ENCODE data around the gene OR4A16.

The OR4A16 gene, protein sequence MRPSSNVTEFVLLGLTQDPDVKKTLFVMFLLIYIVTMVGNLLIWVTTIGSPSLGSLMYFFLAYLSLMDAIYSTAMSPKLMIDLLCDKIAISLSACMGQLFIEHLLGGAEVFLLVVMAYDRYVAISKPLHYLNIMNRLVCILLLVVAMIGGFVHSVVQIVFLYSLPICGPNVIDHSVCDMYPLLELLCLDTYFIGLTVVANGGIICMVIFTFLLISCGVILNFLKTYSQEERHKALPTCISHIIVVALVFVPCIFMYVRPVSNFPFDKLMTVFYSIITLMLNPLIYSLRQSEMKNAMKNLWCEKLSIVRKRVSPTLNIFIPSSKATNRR

DNA sequence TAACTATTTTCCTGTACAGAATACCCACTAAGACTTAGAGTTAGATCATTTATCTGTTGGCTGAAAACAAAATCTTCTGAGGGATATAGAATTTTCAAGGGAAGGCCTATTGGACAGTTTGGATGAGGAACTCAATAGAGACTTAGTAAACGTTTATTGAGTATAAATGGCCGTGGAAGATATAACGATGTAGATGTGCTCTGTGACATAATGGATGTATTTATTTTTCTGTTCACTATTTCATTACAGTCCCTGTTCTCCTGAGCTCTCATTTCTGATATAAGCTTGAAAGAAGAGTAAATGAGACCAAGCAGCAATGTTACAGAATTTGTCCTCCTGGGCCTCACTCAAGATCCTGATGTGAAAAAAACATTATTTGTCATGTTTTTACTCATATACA, at the start of gene OR4A16:
Gene OR4A16 (plus strand): TSS at position 301 of the 400 bp plus-strand sequence. CDS start 0 bp downstream, at position 301.
- no peak for DNase-seq

DNA sequence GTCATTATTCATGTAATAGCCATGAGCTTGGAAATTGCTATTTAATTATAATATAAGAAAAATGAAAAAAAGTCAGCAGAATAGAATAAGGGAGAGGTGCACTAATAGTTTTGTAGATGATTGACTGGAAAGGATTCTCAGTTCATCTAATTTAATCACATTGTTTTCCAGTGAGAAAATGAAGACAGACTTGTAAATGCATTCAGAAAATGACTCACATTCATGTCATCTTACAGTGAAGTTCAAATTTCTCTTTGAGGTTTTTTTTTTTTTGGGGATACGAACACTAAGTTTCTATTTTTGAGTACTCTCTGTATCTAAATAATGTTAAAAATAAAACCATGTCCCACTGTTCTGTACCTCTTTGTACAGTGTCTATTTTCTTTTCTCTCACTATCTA, 18.5 kb upstream of the OR4A16 start:
- no peak for DNase-seq

DNA sequence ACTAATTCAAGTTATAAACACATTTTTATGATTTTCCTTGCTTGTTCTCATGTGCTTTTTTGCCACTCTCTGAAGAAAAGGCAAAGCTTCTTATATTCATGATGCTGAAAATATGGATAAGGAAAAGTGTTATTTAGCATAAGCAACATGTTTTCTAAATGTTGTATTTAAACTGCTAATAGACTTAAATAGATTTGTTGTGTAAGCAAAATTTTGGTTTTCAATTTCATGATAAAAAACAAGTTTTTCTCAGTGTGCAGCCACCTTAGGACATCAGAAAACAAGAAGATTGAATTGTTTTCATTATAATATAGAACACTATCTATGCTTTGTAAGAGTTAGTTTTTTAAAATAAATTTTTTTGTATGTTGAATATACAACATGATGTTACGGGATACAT, 2.3 kb downstream of the OR4A16 start:
- no peak for DNase-seq

DNA sequence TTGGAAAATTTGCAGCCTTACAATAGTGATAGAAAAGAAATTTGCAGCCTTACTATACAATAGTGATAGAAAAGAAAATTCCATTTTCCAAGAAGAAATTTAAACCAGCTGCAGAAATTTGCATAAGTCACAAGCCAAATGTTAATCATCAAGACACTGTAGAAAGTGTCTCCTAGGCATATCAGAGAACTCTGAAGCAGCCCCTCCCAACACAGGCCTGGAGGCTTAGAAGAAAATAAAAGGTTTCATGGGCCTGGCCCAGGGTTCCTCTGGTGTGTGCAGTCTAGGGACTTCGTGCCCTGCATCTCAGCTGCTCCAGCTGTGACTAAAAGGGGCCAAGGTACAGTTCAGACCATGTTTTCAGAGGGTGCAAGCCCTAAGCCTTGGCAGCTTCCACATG, 6.0 kb downstream of the OR4A16 start:
- DNase-seq: no peak

DNA sequence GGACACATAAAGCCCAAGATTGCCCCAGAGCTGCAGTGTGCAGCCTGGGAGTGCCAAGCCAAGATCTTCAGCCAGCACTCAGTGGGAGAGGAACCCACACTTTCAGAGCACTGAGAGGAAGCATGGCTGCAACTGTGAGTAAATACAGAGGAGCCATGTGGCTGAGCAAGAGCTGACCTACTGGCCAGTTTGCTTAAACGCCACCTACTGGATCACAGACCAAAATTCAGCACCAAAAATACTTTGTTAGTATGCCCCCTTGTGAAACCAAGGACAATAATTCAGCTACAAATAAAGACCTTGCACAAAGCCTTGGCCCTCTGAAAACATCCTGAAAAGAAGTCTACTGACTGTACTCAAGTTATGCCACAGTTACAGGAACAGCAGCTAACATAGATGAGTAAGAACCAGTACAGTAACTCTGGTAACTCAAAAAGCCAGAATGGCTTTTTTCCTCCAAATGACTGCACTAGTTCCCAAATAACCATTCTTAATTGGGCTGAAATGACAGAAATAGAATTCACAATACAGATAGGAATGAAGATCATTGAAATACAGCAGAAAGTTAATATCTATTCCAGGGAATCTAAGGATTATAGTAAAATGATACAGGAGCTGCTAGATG, 14.7 kb downstream of the OR4A16 start:
- DNase-seq: peak in 1 of 2 experiments; percentile 42

DNA sequence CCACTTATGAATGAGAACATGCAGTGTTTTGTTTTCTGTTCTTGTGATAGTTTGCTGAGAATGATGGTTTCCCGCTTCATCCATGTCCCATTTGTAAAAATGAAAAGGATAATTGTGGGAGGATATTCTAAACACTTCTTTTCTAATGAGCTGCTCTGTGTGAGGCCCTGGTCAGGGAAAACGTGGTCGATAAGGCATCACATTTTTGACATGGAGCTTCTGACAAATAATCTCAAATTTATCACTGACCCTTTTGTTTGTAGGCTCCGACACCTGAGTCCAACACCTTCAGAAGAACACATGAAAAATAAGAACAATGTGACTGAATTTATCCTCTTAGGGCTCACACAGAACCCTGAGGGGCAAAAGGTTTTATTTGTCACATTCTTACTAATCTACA, 24.7 kb downstream of the OR4A16 start, which contains the start of gene OR4A15:
Gene OR4A15 (plus strand): TSS at position 301 of the 400 bp plus-strand sequence. CDS start 0 bp downstream, at position 301.
- DNase-seq: no peak

Data from NCI-H526 (cell line).